DOHH2 (cell line): ENCODE results near the gene SPTLC1.
"Not testable (repeated sequence)": the region's sequence is repeated elsewhere in the genome, so short reads cannot be mapped to it uniquely, and the experiment has no call there.

Experiments
- H3F3A ChIP-seq: fragments of 200-600 bp; sonication (generic), shearing (Covaris generic); 2 replicates; pipeline ENCODE4 v1.6.0; 2016; ENCODE audit warnings: antibody characterized with exemption, mild to moderate bottlenecking; ENCODE audit not compliant: control insufficient read depth, insufficient read depth
- H3K27ac ChIP-seq: fragments of 200-600 bp; sonication (generic); 2 replicates; pipeline ENCODE4 v1.5.1; 2014; ENCODE audit warnings: low read depth, mild to moderate bottlenecking, low read length, moderate library complexity
- H3K27me3 ChIP-seq: fragments of 200-600 bp; sonication (generic); 2 replicates; pipeline ENCODE4 v1.6.1; 2014; ENCODE audit warnings: mild to moderate bottlenecking, low read length, mixed read lengths; ENCODE audit not compliant: control insufficient read depth
- H3K36me3 ChIP-seq: fragments of 200-600 bp; sonication (generic); 2 replicates; pipeline ENCODE4 v1.6.1; 2014; ENCODE audit warnings: mild to moderate bottlenecking, low read length, moderate library complexity, mixed read lengths; ENCODE audit not compliant: control insufficient read depth
- H3K4me1 ChIP-seq: fragments of 200-600 bp; sonication (generic); 2 replicates; pipeline ENCODE4 v1.6.1; 2014; ENCODE audit warnings: mild to moderate bottlenecking, low read length, mixed read lengths; ENCODE audit not compliant: control insufficient read depth
- H3K4me2 ChIP-seq: fragments of 200-600 bp; sonication (generic); 2 replicates; pipeline ENCODE4 v1.6.0; 2014; ENCODE audit warnings: mild to moderate bottlenecking, low read length, moderate library complexity
- H3K4me3 ChIP-seq: fragments of 200-600 bp; sonication (generic); 2 replicates; pipeline ENCODE4 v1.5.1; 2014; ENCODE audit warnings: mild to moderate bottlenecking, low read length, mixed read lengths
- H3K79me2 ChIP-seq: fragments of 200-600 bp; sonication (generic); 2 replicates; pipeline ENCODE4 v1.6.1; 2014; ENCODE audit warnings: mild to moderate bottlenecking, low read length, mixed read lengths; ENCODE audit not compliant: control insufficient read depth
- H3K9me2 ChIP-seq: fragments of 200-600 bp; sonication (generic); replicated peaks from 2 replicates; pipeline ENCODE4 v1.6.1; 2014; ENCODE audit warnings: mild to moderate bottlenecking, low read length, mixed read lengths; ENCODE audit not compliant: control insufficient read depth
- H3K9me3 ChIP-seq: fragments of 200-600 bp; sonication (generic); 2 replicates; pipeline ENCODE4 v1.6.1; 2014; ENCODE audit warnings: antibody characterized with exemption, low read length, mixed read lengths; ENCODE audit not compliant: control insufficient read depth, insufficient read depth
- H4K20me1 ChIP-seq: fragments of 200-600 bp; sonication (generic); 2 replicates; pipeline ENCODE4 v1.6.0; 2014; ENCODE audit warnings: low read depth, mild to moderate bottlenecking, antibody characterized with exemption, low read length, moderate library complexity; ENCODE audit not compliant: control insufficient read depth, insufficient read depth
- CTCF ChIP-seq: fragments of 200-600 bp; sonication (generic); IDR thresholded peaks from one replicate; pipeline ENCODE4 v1.5.1; 2014; ENCODE audit warnings: antibody characterized with exemption, mild to moderate bottlenecking, low read depth, low read length; ENCODE audit not compliant: poor library complexity, severe bottlenecking
- EZH2phosphoT487 ChIP-seq: fragments of 200-600 bp; sonication (generic); IDR thresholded peaks from 2 replicates; pipeline ENCODE4 v1.6.1; 2017; ENCODE audit warnings: borderline replicate concordance, mild to moderate bottlenecking, antibody characterized with exemption, low read length, moderate library complexity, mixed read lengths

The SPTLC1 gene

GRCh38 chr9:92026206-92027002, 88.8 kb downstream of the SPTLC1 start:
- H4K20me1 ChIP-seq: no peaks in the 10 kb centered on the region
- no peak overlapping the region for H3K4me3 ChIP-seq
- H3K9me3 ChIP-seq: no peaks in the 10 kb centered on the region
- no peak overlapping the region for H3K27ac ChIP-seq
- no peak for TF ChIP-seq EZH2phosphoT487
- no peak for TF ChIP-seq CTCF
- H3K27me3 ChIP-seq: no peaks in the 10 kb centered on the region
- no peak overlapping the region for H3K4me2 ChIP-seq
- no peaks in the 10 kb centered on the region for H3K79me2 ChIP-seq
- H3K4me1 ChIP-seq: no peaks in the 10 kb centered on the region
- no peaks in the 10 kb centered on the region for H3K9me2 ChIP-seq
- H3F3A ChIP-seq: no peaks in the 10 kb centered on the region
- H3K36me3 ChIP-seq: no peaks in the 10 kb centered on the region

GRCh38 chr9:92021785-92022541, 93.2 kb downstream of the SPTLC1 start:
- H3K27ac ChIP-seq, H3K79me2 ChIP-seq, H3K4me1 ChIP-seq, H3K9me2 ChIP-seq, H3K4me3 ChIP-seq, H3F3A ChIP-seq, H3K27me3 ChIP-seq, H4K20me1 ChIP-seq, H3K4me2 ChIP-seq, H3K36me3 ChIP-seq, H3K9me3 ChIP-seq: not testable (repeated sequence)

GRCh38 chr9:92019658-92020057, 95.6 kb downstream of the SPTLC1 start:
- Histone ChIP-seq H3K4me2 (no peak overlapping the region), H3K4me3 (no peak overlapping the region)

More at GRCh38 chr9:92019658-92020057, 95.6 kb downstream of the SPTLC1 start:
- no peaks in the 10 kb centered on the region for H3K27me3 ChIP-seq
- no peaks in the 10 kb centered on the region for H3F3A ChIP-seq
- TF ChIP-seq CTCF (no peak), EZH2phosphoT487 (no peak)
- no peaks in the 10 kb centered on the region for H3K9me2 ChIP-seq
- H3K79me2 ChIP-seq: no peaks in the 10 kb centered on the region
- H3K4me1 ChIP-seq: no peaks in the 10 kb centered on the region
- H3K27ac ChIP-seq: no peak overlapping the region
- no peaks in the 10 kb centered on the region for H3K36me3 ChIP-seq
- H4K20me1 ChIP-seq: no peaks in the 10 kb centered on the region
- H3K9me3 ChIP-seq: no peaks in the 10 kb centered on the region
